GM12864 (cell line): Measurements from ENCODE around the gene EGF.
"Not testable (repeated sequence)": the region's sequence is repeated elsewhere in the genome, so short reads cannot be mapped to it uniquely, and the experiment has no call there.

Experiments used
- DNase-seq: peaks from one replicate; pipeline ENCODE4 v3.0.0-alpha.2; 2011; ENCODE audit warnings: low read depth
- H3K4me3 ChIP-seq: 2 replicates; pipeline ENCODE4 v1.5.1; 2011; ENCODE audit warnings: mild to moderate bottlenecking, low read depth, low read length, control low read depth
- TF ChIP-seq, protein P1 (sequence below): IDR thresholded peaks from 2 replicates; pipeline ENCODE4 v1.5.1; 2011; ENCODE audit warnings: low read depth, mild to moderate bottlenecking, moderate library complexity, low read length, control low read depth, inconsistent platforms; ENCODE audit errors: missing control alignments

The EGF gene

DNA sequence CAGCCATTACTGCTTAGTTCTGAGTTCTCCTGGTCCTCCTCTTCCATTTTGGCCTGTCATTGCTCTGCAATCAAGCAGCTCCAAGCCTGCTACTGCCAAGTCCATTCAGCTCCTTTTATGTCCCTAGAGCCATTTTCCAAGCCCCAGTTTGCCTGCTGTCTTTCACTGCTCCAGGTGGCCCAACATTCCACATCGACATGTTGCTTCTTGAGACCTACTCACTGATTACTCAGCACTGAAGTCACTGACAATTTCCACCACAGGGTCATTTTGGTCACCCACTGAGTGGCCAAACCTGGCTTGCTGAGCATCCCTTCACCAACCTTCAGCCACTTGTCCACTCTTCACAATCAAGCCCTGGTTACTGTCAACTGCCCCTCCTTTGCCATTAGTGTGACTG, 37.6 kb upstream of the EGF start:
- DNase-seq, result no peak
- no peak overlapping the region for H3K4me3 ChIP-seq
- TF ChIP-seq, protein P1, sequence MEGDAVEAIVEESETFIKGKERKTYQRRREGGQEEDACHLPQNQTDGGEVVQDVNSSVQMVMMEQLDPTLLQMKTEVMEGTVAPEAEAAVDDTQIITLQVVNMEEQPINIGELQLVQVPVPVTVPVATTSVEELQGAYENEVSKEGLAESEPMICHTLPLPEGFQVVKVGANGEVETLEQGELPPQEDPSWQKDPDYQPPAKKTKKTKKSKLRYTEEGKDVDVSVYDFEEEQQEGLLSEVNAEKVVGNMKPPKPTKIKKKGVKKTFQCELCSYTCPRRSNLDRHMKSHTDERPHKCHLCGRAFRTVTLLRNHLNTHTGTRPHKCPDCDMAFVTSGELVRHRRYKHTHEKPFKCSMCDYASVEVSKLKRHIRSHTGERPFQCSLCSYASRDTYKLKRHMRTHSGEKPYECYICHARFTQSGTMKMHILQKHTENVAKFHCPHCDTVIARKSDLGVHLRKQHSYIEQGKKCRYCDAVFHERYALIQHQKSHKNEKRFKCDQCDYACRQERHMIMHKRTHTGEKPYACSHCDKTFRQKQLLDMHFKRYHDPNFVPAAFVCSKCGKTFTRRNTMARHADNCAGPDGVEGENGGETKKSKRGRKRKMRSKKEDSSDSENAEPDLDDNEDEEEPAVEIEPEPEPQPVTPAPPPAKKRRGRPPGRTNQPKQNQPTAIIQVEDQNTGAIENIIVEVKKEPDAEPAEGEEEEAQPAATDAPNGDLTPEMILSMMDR, result no peak

DNA sequence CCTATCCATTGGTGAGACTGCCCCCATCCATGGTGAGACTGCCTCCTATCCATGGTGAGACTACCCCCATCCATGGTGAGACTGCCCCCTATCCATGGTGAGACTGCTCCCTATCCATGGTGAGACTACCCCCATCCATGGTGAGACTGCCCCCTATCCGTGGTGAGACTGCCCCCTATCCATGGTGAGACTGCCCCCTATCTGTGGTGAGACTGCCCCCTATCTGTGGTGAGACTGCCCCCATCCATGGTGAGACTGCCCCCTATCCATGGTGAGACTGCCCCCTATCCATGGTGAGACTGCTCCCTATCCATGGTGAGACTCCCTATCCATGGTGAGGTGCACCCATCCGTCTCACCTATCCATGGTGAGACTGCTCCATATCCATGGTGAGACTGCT, 37.1 kb upstream of the EGF start:
- DNase-seq, result not testable (repeated sequence)

DNA sequence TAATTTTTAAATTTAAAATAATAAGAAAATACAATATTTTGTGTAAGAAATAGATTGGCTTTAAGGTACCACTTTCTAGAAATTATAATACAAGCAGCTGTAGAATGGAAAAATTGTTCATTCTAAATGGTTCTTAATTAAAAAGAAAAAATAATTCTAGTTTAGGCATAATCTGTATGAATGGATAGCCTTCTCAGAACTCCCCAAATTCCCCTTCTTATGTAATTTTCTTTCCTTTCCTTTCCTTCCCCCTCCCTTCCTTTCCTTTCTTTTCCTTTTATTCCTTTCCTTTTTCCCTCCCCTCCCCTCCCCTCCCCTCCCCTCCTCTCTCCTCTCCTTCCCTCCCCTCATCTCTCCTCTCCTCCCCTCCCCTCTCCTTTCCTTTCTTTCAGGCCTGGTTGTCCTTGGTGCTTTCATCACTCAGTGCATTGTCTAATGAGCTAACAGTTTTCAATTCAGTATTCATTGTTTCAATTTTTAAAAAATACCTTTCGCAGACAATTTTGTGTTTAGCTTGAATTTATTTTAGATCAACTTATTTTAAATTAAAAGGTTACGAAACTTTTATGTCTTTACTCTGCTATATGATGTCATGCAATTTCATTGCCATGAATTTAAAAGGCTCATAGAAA, 35.9 kb upstream of the EGF start:
- TF ChIP-seq, protein P1, result no peak
- H3K4me3 ChIP-seq, result no peak overlapping the region
- DNase-seq, result no peak

More for the DNA sequence above, 37.1 kb upstream of the EGF start:
- H3K4me3 ChIP-seq, result not testable (repeated sequence)

- H3K4me3 ChIP-seq, result no peak overlapping the region
- TF ChIP-seq, protein P1, result no peak
- peak; percentile 16 for DNase-seq
These were observed 35.3 kb upstream of the EGF start for GRCh38 chr4:109877400-109877799.

DNA sequence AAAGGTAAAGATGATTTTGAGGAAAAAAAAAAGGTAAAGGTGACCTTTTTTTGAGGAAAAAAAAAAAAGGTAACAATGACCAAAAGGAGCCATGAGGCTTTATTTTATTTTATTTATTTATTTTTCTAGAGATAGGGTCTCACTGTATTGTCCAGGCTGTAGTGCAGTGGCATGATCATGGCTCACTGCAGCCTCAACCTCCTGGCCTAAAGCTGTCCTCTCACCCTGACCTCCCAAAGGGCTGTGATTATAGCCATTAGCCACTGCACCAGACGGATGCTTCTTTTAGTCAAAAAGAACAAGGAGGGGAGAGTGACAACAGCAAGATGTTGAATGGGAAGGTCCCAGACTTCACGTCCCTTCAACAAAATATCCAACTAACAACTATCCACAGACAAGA, 34.3 kb upstream of the EGF start:
- H3K4me3 ChIP-seq, result no peak overlapping the region
- DNase-seq, result no peak
- TF ChIP-seq, protein P1, result no peak

GRCh38 chr4:109879081-109879480, 33.6 kb upstream of the EGF start:
- no peak overlapping the region for H3K4me3 ChIP-seq

GRCh38 chr4:109879636-109880314, 32.9 kb upstream of the EGF start:
- TF ChIP-seq, protein P1, result no peak
- H3K4me3 ChIP-seq, result no peak overlapping the region
- no peak for DNase-seq

More at GRCh38 chr4:109879081-109879480, 33.6 kb upstream of the EGF start:
- no peak for DNase-seq
- TF ChIP-seq, protein P1, result no peak
